PFSK-1 (cell line): ENCODE results near the gene FAM53A.

ENCODE experiments used
- POLR2AphosphoS5 ChIP-seq: IDR thresholded peaks from 2 replicates; pipeline ENCODE4 v1.6.1; 2012; ENCODE audit warnings: low read depth, mild to moderate bottlenecking, control low read depth, low read length, moderate library complexity
- TAF1 ChIP-seq: IDR thresholded peaks from 2 replicates; pipeline ENCODE4 v1.6.1; 2012; ENCODE audit warnings: low read length, control low read depth, borderline replicate concordance; ENCODE audit not compliant: insufficient read depth
- TF ChIP-seq, protein P1 (sequence below), 2 experiments: IDR thresholded peaks; 2 replicates each; pipeline versions ENCODE4 v1.6.1 to v1.8.0; 2011 to 2012; ENCODE audit warnings: low read depth in 2 of 2, low read length in 2 of 2, control low read depth in 1 of 2, inconsistent platforms in 1 of 2, mild to moderate bottlenecking in 1 of 2, moderate library complexity in 1 of 2; ENCODE audit not compliant: insufficient read depth in 1 of 2

DNA sequence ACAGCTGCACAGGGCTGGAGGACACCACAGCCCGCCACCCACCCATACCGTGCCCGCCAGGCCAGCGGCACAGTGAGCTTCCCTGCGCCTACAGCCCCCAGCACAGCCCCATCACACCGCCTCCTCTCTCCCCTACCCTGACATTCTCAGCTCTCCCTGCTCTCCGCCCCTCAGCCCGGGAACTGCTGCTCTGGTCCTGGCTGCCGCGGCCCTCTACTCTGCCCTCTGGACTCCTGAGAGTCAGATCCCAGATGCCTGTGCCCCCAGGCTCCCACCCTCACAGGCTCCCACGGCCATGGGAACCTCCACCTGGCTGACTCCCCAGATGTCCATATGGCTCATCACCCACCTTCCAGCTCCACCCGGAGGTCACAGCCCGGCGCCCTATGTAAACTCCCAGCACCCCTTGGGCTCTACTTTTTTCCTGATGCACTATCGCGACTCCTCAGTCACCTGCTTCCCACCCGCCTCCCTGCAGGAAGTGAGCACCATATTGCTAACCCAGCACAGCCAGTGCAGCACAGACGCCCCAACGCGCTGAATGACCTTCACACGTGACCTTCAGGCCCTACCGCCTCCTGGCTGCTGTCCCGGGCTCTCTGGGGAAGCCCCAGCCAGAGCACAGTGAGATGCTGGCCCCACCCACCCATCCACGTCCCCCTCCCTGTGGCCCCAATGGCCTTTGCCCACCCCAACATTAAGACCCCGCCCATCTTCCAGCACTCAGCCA, 23.0 kb downstream of the FAM53A start:
- TF ChIP-seq TAF1, result no peak
- TF ChIP-seq POLR2AphosphoS5, result no peak
- TF ChIP-seq, protein P1, sequence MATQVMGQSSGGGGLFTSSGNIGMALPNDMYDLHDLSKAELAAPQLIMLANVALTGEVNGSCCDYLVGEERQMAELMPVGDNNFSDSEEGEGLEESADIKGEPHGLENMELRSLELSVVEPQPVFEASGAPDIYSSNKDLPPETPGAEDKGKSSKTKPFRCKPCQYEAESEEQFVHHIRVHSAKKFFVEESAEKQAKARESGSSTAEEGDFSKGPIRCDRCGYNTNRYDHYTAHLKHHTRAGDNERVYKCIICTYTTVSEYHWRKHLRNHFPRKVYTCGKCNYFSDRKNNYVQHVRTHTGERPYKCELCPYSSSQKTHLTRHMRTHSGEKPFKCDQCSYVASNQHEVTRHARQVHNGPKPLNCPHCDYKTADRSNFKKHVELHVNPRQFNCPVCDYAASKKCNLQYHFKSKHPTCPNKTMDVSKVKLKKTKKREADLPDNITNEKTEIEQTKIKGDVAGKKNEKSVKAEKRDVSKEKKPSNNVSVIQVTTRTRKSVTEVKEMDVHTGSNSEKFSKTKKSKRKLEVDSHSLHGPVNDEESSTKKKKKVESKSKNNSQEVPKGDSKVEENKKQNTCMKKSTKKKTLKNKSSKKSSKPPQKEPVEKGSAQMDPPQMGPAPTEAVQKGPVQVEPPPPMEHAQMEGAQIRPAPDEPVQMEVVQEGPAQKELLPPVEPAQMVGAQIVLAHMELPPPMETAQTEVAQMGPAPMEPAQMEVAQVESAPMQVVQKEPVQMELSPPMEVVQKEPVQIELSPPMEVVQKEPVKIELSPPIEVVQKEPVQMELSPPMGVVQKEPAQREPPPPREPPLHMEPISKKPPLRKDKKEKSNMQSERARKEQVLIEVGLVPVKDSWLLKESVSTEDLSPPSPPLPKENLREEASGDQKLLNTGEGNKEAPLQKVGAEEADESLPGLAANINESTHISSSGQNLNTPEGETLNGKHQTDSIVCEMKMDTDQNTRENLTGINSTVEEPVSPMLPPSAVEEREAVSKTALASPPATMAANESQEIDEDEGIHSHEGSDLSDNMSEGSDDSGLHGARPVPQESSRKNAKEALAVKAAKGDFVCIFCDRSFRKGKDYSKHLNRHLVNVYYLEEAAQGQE (IDR thresholded peaks at IDR 0.05; ENCODE audit: insufficient read depth in 1 of 2, low read depth in 2 of 2, low read length in 2 of 2), result no peak
